Loucy (cell line): ENCODE measurements around the gene SLC5A11.

Source experiments
- CTCF ChIP-seq: fragments of 200-600 bp; sonication (generic); conservative IDR thresholded peaks from 2 replicates; pipeline ENCODE4 v1.5.1; 2014; ENCODE audit warnings: mild to moderate bottlenecking, antibody characterized with exemption, low read length
- EZH2phosphoT487 ChIP-seq: fragments of 200-600 bp; IDR thresholded peaks from 2 replicates; pipeline ENCODE4 v1.6.1; 2018; ENCODE audit warnings: antibody characterized with exemption, mild to moderate bottlenecking, moderate library complexity, borderline replicate concordance

- TF ChIP-seq CTCF (no peak), EZH2phosphoT487 (no peak)
Observed at GRCh38 chr16:24935336-24935735, 89.6 kb downstream of the SLC5A11 start.
